Measurements from ENCODE around the gene ZMPSTE24.

DNA sequence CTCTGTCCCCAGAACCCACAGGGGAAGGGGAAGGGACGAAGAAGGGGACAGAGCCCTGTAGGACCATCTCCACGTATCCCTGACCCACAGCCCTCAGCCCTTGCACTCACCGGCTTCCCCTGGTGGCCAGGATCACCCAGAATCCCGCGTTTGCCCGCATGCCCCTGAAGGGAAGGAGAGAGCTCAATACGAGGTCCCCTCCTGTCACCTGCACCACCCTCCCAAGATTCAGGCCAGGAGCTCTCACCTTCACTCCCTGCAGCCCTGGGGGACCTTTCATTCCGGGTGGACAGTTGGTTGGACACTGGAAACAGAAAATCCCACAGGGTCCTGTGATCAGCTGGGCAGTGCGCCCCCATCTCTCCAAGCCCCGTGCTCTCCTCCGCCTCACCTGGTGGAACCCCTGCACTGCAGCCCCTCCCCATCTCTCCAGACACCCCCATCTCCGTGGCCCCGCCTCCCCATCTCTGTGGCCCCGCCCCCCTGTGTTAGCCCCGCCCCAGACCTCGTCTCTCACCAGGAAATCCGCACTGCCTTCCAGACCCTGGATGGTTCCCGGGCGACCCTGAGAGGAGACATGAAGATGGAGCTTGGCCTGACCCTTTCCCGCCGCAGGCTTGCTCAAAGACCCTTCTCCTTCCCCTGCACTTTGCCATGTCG lies 53.1 kb downstream of the ZMPSTE24 start:
- TF ChIP-seq POLR2AphosphoS5 (IDR thresholded peaks at IDR 0.05; ENCODE audit: low read depth, low read length): no peak
- TF ChIP-seq EZH2 (IDR thresholded peaks at IDR 0.05): no peak
- no peak for TF ChIP-seq SIN3A (IDR thresholded peaks at IDR 0.05; ENCODE audit: low read depth)
- TF ChIP-seq POLR2A (IDR thresholded peaks at IDR 0.05; ENCODE audit: borderline replicate concordance, extremely low read depth, insufficient read depth, insufficient read length): no peak
- TF ChIP-seq YY1 (IDR thresholded peaks at IDR 0.05; ENCODE audit: extremely low read depth, insufficient replicate concordance, low read depth, low read length): no peak
- TF ChIP-seq CTCF (IDR thresholded peaks at IDR 0.05 in 2 of 3, conservative IDR thresholded peaks at IDR 0.05 in 1 of 3; ENCODE audit: borderline replicate concordance in 1 of 3, insufficient read depth in 1 of 3, low read depth in 2 of 3, low read length in 2 of 3): peak in 1 of 3 experiments; percentile 28; a peak in 2 of 6 replicates
- TF ChIP-seq RAD21 (IDR thresholded peaks at IDR 0.05; ENCODE audit: low read depth): no peak
